H1 (cell line): ENCODE results near the gene WFDC5. TPM values are rescaled to one million over a fixed set of nuclear protein-coding genes. Genes with fewer than 3 reads are reported as not detected.

Experiments
- CTCF ChIA-PET: fragments of 300-600 bp; sonication (Branson Sonifier 250); formaldehyde crosslinking; loops from one replicate; lab custom pipeline; 2021; ENCODE audit not compliant: partially characterized antibody; lab: Charles Lee
- POLR2A ChIA-PET: fragments of 300-600 bp; sonication (Branson Sonifier 250); formaldehyde crosslinking; loops from one replicate; lab custom pipeline; 2021; ENCODE audit warnings: inconsistent platforms; ENCODE audit not compliant: partially characterized antibody; lab: Charles Lee
- DNase-seq, 2 experiments: peaks; one replicate each; pipeline versions ENCODE4 v3.0.0 to v3.0.0-alpha.2; 2010 to 2022; ENCODE audit warnings: low spot score in 2 of 2, low read depth in 1 of 2, mixed read lengths in 1 of 2
- FAIRE-seq: peaks from 2 replicates; lab custom pipeline; 2011; peaks lifted over from hg19 to GRCh38; lab: Jason Lieb, UNC
- H2AFZ ChIP-seq: 2 replicates; pipeline ENCODE4 v1.8.1; 2012; ENCODE audit warnings: low read length, inconsistent platforms
- H2AK5ac ChIP-seq: 2 replicates; pipeline ENCODE4 v1.6.1; 2013; ENCODE audit warnings: low read depth, low read length
- H2BK120ac ChIP-seq: replicated peaks from 2 replicates; pipeline ENCODE3; 2013; ENCODE audit warnings: low read depth, low read length, inconsistent platforms
- H2BK12ac ChIP-seq: 2 replicates; pipeline ENCODE4 v1.6.1; 2013; ENCODE audit warnings: low read depth, low read length
- H2BK15ac ChIP-seq: 2 replicates; pipeline ENCODE4 v1.6.1; 2013; ENCODE audit warnings: low read length
- H2BK20ac ChIP-seq: 2 replicates; pipeline ENCODE4 v1.6.1; 2013; ENCODE audit warnings: low read length
- H2BK5ac ChIP-seq: 2 replicates; pipeline ENCODE4 v1.6.1; 2013; ENCODE audit warnings: low read depth, low read length
- H3K14ac ChIP-seq: 2 replicates; pipeline ENCODE4 v1.6.1; 2013; ENCODE audit warnings: inconsistent platforms; ENCODE audit not compliant: insufficient read length
- H3K18ac ChIP-seq: 2 replicates; pipeline ENCODE4 v1.6.1; 2013; ENCODE audit warnings: low read length; ENCODE audit errors: extremely low read depth
- H3K23ac ChIP-seq: 2 replicates; pipeline ENCODE4 v1.6.1; 2013; ENCODE audit warnings: inconsistent platforms; ENCODE audit not compliant: insufficient read length
- H3K23me2 ChIP-seq: 2 replicates; pipeline ENCODE4 v1.6.1; 2013; ENCODE audit warnings: low read depth, low read length
- H3K27ac ChIP-seq: 2 replicates; pipeline ENCODE4 v1.6.1; 2011; ENCODE audit warnings: low read depth, low read length, inconsistent platforms
- H3K27me3 ChIP-seq, 4 experiments: replicated peaks in 1 of 4; 1 replicate in 1 of 4; 2 replicates in 3 of 4; pipeline versions ENCODE4 v1.6.1 to v1.8.1; 2011 to 2013; ENCODE audit warnings: low read length in 3 of 4, mild to moderate bottlenecking in 3 of 4, inconsistent platforms in 2 of 4, mixed read lengths in 2 of 4, moderate library complexity in 1 of 4; ENCODE audit not compliant: control insufficient read depth in 3 of 4, insufficient read depth in 3 of 4; ENCODE audit errors: extremely low read depth in 1 of 4
- H3K36me3 ChIP-seq, 4 experiments: 2 replicates each; pipeline versions ENCODE4 v1.6.1 to v1.8.1; 2011 to 2013; ENCODE audit warnings: mild to moderate bottlenecking in 4 of 4, low read length in 3 of 4, moderate library complexity in 2 of 4, control low read depth in 1 of 4, inconsistent platforms in 1 of 4; ENCODE audit not compliant: insufficient read depth in 4 of 4, control insufficient read depth in 2 of 4
- H3K4ac ChIP-seq: replicated peaks from 2 replicates; pipeline ENCODE3; 2013; ENCODE audit warnings: low read length, low read depth, mixed read lengths, inconsistent platforms; ENCODE audit not compliant: insufficient read length
- H3K4me1 ChIP-seq, 4 experiments: replicated peaks in 1 of 4; 1 replicate in 1 of 4; 2 replicates in 3 of 4; pipeline versions ENCODE4 v1.6.1 to v1.8.1; 2011 to 2013; ENCODE audit warnings: low read length in 3 of 4, inconsistent platforms in 2 of 4, mixed read lengths in 1 of 4; ENCODE audit not compliant: insufficient read depth in 4 of 4, control insufficient read depth in 3 of 4
- H3K4me2 ChIP-seq, 2 experiments: 2 replicates each; pipeline versions ENCODE4 v1.6.1 to v1.8.1; 2011 to 2013; ENCODE audit warnings: low read depth in 2 of 2, low read length in 2 of 2, control low read depth in 1 of 2, inconsistent platforms in 1 of 2, mild to moderate bottlenecking in 1 of 2; ENCODE audit not compliant: insufficient read depth in 1 of 2
- H3K4me3 ChIP-seq, 4 experiments: fragments of 200-600, 300-600 bp in 1 of 4; sonication (generic), shearing (Covaris generic), sonication (Bioruptor Twin) in 1 of 4; 2 replicates each; pipeline versions ENCODE4 v1.5.1 to v1.8.1; 2011 to 2016; ENCODE audit warnings: low read length in 4 of 4, low read depth in 3 of 4, control low read depth in 2 of 4, inconsistent platforms in 2 of 4, mild to moderate bottlenecking in 2 of 4, mixed read lengths in 1 of 4, moderate library complexity in 1 of 4; ENCODE audit not compliant: insufficient read depth in 2 of 4; ENCODE audit errors: extremely low read depth in 1 of 4
- H3K56ac ChIP-seq: replicated peaks from 2 replicates; pipeline ENCODE3; 2013; ENCODE audit warnings: low read depth, mild to moderate bottlenecking, mixed read lengths, low read length, inconsistent platforms; ENCODE audit not compliant: insufficient read length
- H3K79me1 ChIP-seq: 2 replicates; pipeline ENCODE4 v1.6.1; 2013; ENCODE audit warnings: low read depth, low read length, control low read depth
- H3K79me2 ChIP-seq, 2 experiments: 2 replicates each; pipeline versions ENCODE4 v1.6.1 to v1.8.1; 2012 to 2013; ENCODE audit warnings: low read length in 2 of 2, mild to moderate bottlenecking in 2 of 2, inconsistent platforms in 1 of 2; ENCODE audit not compliant: insufficient read depth in 2 of 2, control insufficient read depth in 1 of 2
- H3K9ac ChIP-seq, 4 experiments: replicated peaks in 1 of 4; 1 replicate in 1 of 4; 2 replicates in 3 of 4; pipeline versions ENCODE4 v1.6.1 to v1.8.1; 2011 to 2013; ENCODE audit warnings: low read depth in 3 of 4, low read length in 3 of 4, control low read depth in 2 of 4, mild to moderate bottlenecking in 2 of 4, moderate library complexity in 2 of 4, inconsistent platforms in 1 of 4; ENCODE audit errors: extremely low read depth in 1 of 4
- H3K9me3 ChIP-seq, 2 experiments: 2 replicates each; pipeline versions ENCODE4 v1.6.1 to v1.8.1; 2012 to 2013; ENCODE audit warnings: mild to moderate bottlenecking in 2 of 2, moderate library complexity in 2 of 2, control low read depth in 1 of 2, inconsistent platforms in 1 of 2, low read depth in 1 of 2, low read length in 1 of 2, mixed read lengths in 1 of 2; ENCODE audit not compliant: insufficient read depth in 2 of 2
- H4K20me1 ChIP-seq, 2 experiments: replicated peaks in 1 of 2; 2 replicates each; pipeline versions ENCODE3 to v1.8.1; 2011 to 2013; ENCODE audit warnings: inconsistent platforms in 2 of 2, low read length in 2 of 2, mild to moderate bottlenecking in 1 of 2; ENCODE audit not compliant: insufficient read depth in 2 of 2, control insufficient read depth in 1 of 2
- H4K5ac ChIP-seq: 2 replicates; pipeline ENCODE4 v1.6.1; 2013; ENCODE audit warnings: low read length, low read depth, mixed read lengths, inconsistent platforms; ENCODE audit not compliant: insufficient read length
- H4K8ac ChIP-seq: 2 replicates; pipeline ENCODE4 v1.8.0; 2013; ENCODE audit warnings: mild to moderate bottlenecking, moderate library complexity, low read length, inconsistent platforms; ENCODE audit not compliant: insufficient read depth; ENCODE audit errors: extremely low read depth
- H4K91ac ChIP-seq: replicated peaks from 2 replicates; pipeline ENCODE3; 2013; ENCODE audit warnings: low read length, mixed read lengths, inconsistent platforms; ENCODE audit not compliant: insufficient read length
- BACH1 ChIP-seq: IDR thresholded peaks from 2 replicates; pipeline ENCODE4 v1.6.1; 2012; ENCODE audit warnings: low read length, improper control_type of control experiment
- CREB1 ChIP-seq: IDR thresholded peaks from 2 replicates; pipeline ENCODE4 v1.6.1; 2012; ENCODE audit warnings: inconsistent platforms
- EZH2 ChIP-seq: fragments of 200-600 bp; sonication (generic); IDR thresholded peaks from 2 replicates; pipeline ENCODE4 v1.7.1; 2012; ENCODE audit warnings: low read depth, mild to moderate bottlenecking, moderate library complexity, low read length, inconsistent platforms; ENCODE audit not compliant: severe bottlenecking
- NANOG ChIP-seq: IDR thresholded peaks from 2 replicates; pipeline ENCODE4 v1.6.1; 2011; ENCODE audit warnings: low read length, low read depth, mild to moderate bottlenecking, inconsistent platforms; ENCODE audit not compliant: insufficient read depth, poor library complexity, severe bottlenecking
- NRF1 ChIP-seq: IDR thresholded peaks from 2 replicates; pipeline ENCODE4 v1.6.1; 2011; ENCODE audit warnings: mild to moderate bottlenecking, low read depth, low read length, improper control_type of control experiment
- SAP30 ChIP-seq: fragments of 300-600 bp; sonication (generic); IDR thresholded peaks from 2 replicates; pipeline ENCODE4 v1.7.1; 2012; ENCODE audit warnings: low read length, moderate library complexity, mild to moderate bottlenecking, inconsistent platforms; ENCODE audit not compliant: insufficient read depth, insufficient replicate concordance
- TAF1 ChIP-seq: IDR thresholded peaks from 2 replicates; pipeline ENCODE4 v1.6.1; 2011; ENCODE audit warnings: mild to moderate bottlenecking, low read depth, low read length
- TCF12 ChIP-seq: IDR thresholded peaks from 2 replicates; pipeline ENCODE4 v1.6.1; 2011; ENCODE audit warnings: low read depth, mild to moderate bottlenecking, low read length
- WGBS, 2 experiments: shearing (Covaris generic) in 1 of 2; methylation state at CpG; one replicate each; pipeline versions ENCODE4 v1.1.6 to v1.1.7; 2013 to 2015; ENCODE audit warnings: low lambda C conversion rate in 2 of 2, mixed read lengths in 2 of 2, inconsistent platforms in 1 of 2, low coverage in 1 of 2, missing lambda C conversion rate in 1 of 2; ENCODE audit not compliant: insufficient replicate concordance in 2 of 2, insufficient coverage in 1 of 2, insufficient read length in 1 of 2; ENCODE audit errors: extremely low coverage in 1 of 2, missing lambda C conversion rate in 1 of 2; 5-methylcytosine and 5-hydroxymethylcytosine counted together
- polyA plus RNA-seq, 7 experiments: library from polyadenylated mRNA; depleted of rRNA in 3 of 7; stranded (reverse) in 5 of 7; unstranded in 2 of 7; fragments of >200 nt in 5 of 7; fragments of 200-250 nt in 2 of 7; gene quantifications; 1 replicate in 5 of 7; 2 replicates in 1 of 7; 4 replicates in 1 of 7; pipeline versions ENCODE4 v1.2.1 to v1.2.3, GENCODE V29; 2011 to 2013; ENCODE audit warnings: missing spikeins in 2 of 7, mixed read lengths in 2 of 7
- total RNA-seq: library from RNA; stranded (reverse); fragmentation: NEBNext Ultra II Directional; extraction: Animal tissue kit (Norgen Biotek cat#: 25700); gene quantifications from 2 replicates; pipeline ENCODE4 v1.2.1, GENCODE V29; 2021

WFDC5 gene
- total and polyA plus RNA-seq, 2 of the 8 experiments (the other 6 are each of a cell fraction or from before 2014, with no cell fraction given) = not detected

GRCh38 chr20:45061244-45061643 is 53.7 kb downstream of the WFDC5 start:
- no peak overlapping the region for H2BK20ac ChIP-seq
- H3K18ac ChIP-seq = no peak overlapping the region
- H3K27ac ChIP-seq = no peak overlapping the region
- no peak overlapping the region for H2BK120ac ChIP-seq
- no peaks in the 10 kb centered on the region for H3K27me3 ChIP-seq
- H2BK15ac ChIP-seq = no peak overlapping the region
- WGBS, 2 experiments = 89% methylated on average over 4 of the region's 4 CpGs; no CpG with 5 or more reads in 1 of the 2 experiments
- ChIA-PET CTCF (interaction anchor here (1.1 to 1.9 kb wide), 4 partner anchors 12 to 51 kb away, joined by 3 to 11 read pairs (median 4); no protein-coding TSS in a partner anchor), POLR2A (interaction anchor here (0.9 kb wide), 1 partner anchor 31 kb away, joined by 3 read pairs; no protein-coding TSS in a partner anchor)
- peaks cover 0 to 3% of the 10 kb centered on the region in 2 experiments; a peak in 1 of 4 replicates for H3K79me2 ChIP-seq
- H2BK12ac ChIP-seq = no peak overlapping the region
- H4K5ac ChIP-seq = no peak overlapping the region
- H3K9ac ChIP-seq = no peak overlapping the region
- H3K79me1 ChIP-seq = no peaks in the 10 kb centered on the region
- DNase-seq = no peak
- H3K56ac ChIP-seq = no peak overlapping the region
- no peak for FAIRE-seq
- no peaks in the 10 kb centered on the region for H3K23me2 ChIP-seq
- no peak for TF ChIP-seq TAF1
- TF ChIP-seq NRF1 = no peak
- TF ChIP-seq EZH2 = no peak
- TF ChIP-seq CREB1 = no peak
- TF ChIP-seq BACH1 = no peak
- TF ChIP-seq SAP30 = no peak
- no peak for TF ChIP-seq NANOG
- TF ChIP-seq TCF12 = no peak
- H2AFZ ChIP-seq = no peak overlapping the region
- peaks cover 0 to 2% (median 0%) of the 10 kb centered on the region in 4 experiments; a peak in 1 of 7 replicates for H3K4me1 ChIP-seq
- H2BK5ac ChIP-seq = no peak overlapping the region
- no peak overlapping the region for H3K4me2 ChIP-seq
- H3K4ac ChIP-seq = no peak overlapping the region
- no peak overlapping the region for H3K23ac ChIP-seq
- H3K36me3 ChIP-seq = no peaks in the 10 kb centered on the region
- H2AK5ac ChIP-seq = no peak overlapping the region
- no peak overlapping the region for H4K91ac ChIP-seq
- no peak overlapping the region for H4K8ac ChIP-seq
- H4K20me1 ChIP-seq = no peaks in the 10 kb centered on the region
- H3K9me3 ChIP-seq = no peaks in the 10 kb centered on the region; a peak in 1 of 4 replicates
- no peak overlapping the region for H3K4me3 ChIP-seq
- H3K14ac ChIP-seq = no peak overlapping the region
